ENCODE results near the gene RPS21.
A peak's percentile ranks its signal among the peaks of the same experiment; 100 is the strongest.

The RPS21 gene

DNA sequence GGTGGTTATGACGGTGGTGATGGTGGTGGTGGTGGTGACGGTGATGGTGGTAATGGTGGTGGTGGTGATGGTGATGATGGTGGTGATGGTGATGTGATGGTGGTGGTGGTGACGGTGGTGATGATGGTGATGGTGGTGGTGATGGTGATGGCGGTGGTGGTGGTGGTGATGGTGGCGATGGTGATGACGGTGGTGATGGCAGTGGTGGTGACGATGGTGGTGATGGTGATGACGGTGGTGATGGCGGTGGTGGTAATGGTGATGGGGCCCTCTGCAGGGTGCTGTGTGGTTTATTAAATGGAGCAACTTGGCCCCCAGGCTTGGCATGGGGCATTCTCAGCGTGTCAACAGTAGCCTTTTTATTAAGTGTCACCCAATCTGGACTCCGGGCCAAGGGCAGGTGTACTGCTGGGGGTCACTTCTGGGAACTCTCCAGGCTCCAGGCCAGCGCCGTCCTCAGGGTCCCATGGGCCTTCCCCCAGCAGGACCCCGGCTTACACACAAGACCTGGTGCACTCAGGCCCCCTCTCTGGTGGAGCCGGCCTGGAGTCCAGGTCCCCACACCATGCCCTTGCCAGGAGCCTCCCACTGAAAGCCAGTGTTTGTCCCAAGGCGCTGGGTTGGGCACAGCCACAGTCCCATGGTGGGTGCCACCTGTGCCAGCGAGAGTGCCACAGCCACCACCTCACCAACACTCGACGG lies 11.4 kb downstream of the RPS21 start:
- no peak for DNase-seq

DNA sequence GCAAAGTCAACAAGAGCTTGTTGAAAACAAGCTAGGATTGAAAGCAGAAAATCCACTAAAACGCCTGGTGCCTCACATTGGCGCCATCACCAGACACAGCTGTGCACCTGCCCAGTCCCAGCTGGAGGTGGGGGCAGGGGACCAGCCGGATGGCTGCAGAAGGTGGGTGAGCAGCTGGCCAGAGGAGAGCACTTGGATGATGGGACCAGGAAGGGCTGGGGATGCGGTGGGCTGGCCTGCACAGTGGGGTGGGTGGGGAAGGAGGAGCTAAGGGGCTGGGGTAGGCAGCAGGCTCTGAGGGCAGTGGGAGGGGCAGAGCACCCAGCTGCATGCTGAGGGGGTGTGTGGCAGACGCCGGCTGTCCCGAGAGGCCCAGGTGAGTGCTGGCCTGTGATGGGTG lies 13.1 kb downstream of the RPS21 start:
- DNase-seq: no peak

DNA sequence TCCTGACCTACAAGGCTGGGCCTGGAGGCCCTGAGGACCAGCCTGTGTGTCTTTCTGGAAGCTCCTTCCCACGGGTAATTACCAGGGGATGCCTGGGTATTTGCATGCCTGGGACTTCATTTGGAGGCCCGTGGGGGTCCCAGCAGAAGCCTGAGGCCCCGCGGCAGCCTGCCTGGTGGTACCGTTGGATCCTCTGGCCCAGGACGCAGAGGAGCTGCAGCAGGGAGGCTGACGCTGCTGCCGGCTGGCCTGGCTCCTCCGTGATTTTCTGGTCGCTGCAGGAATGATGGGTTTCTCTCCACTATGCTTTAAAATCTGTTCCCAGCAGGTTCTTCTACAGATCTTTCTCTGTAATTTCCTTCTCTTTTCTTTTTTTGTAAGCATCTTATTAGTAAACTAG lies 13.6 kb downstream of the RPS21 start:
- no peak for DNase-seq

DNA sequence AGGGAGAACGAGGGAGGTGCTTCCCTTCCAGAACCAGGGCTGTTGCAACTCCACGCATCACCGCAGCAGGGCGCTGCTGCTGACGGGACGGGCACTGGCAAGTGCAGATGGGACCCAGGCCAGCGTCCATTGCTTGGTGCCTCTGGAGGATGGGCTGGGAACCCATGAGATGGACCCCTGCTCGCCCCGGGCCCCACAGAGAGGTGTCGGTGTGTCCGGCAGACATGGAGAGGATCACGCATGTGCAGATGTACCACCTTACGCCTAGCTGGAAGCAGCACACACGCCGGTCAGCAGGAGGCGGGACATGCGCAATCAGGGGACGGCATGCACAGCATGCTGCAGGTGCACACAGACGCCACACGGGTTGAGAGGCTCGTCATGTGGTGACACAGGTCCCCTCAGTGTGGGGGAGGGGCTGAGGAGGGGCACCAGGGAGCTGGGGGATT lies 14.5 kb downstream of the RPS21 start:
- no peak for DNase-seq

DNA sequence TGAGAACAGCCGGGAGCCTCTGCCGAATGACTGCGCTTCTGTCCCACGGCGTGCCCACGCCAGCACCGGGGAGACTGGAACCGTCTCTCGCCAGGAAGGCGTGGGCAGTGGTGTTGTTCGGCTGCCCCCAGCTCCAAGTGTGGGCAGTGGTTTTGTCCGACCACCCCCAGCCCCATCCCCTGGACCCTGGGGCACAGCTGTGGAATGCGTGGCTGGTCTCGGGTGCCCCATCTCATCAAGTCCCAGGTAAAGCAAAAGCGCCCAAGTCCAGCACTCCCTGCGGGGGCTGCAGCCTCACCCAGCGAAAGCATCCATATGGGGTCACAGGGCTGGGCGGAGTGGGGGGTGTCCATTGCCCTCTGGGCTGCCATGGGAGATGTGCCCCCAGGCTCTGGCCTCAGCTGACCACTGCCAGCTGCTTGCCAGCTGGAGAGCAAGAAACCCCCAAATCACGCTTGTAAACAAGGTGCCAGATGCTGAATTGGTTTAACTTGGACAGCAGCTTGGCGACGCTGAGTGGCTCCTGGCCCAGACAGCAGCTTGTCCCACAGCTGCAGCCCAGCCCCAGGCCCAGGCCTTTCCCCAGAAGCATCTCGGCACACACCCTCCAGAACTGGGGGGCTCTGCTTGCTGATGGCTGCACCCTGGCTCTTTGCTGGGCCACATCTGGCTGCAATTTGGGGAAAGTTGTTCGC lies 15.7 kb downstream of the RPS21 start:
- DNase-seq: no peak

DNA sequence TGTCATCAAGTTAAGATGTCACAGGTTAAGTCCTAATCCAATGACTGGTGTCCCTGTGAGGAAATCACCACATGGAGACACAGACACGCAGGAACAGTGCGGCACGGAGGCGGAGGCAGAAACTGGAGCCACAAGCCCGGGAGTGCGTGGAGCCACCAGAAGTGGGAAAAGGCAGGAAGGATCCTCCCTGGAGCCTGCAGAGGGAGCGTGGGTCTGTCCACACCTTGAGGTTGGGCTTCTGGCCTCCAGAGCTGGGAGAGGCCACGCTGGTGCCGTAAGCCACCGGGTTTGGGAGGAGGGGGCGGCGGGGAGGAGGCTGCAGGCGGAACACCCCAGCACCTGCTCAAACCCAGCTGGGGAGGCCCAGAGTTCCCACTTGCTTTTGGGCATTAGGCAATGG lies 16.4 kb downstream of the RPS21 start:
- DNase-seq: no peak

DNA sequence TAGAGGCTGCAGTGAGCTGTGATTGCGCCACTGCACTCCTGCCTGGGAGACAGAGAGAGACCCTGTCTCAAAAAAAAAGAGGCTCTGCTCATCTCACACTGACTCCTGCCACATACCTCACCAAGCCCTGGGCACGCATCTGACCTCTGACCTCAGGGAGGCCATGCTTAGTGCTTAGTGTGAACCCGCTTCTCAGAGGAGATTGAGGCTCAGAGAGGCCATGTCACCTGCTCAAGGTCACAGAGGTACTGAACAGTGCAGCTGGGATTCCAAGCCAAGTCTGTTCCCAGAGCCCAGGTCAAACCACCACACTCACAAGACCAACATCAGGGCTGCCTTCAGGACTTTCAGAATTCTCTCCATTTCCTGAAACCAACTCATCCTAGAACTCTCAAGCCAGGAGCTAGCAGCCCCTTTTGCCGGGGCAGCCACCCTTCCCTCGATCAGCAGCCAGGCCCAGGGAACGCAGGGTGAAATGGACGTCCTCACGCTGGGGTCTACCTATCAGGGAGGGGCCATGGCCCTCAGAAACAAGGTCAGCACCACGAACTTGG lies 17.3 kb downstream of the RPS21 start:
- DNase-seq: no peak

DNA sequence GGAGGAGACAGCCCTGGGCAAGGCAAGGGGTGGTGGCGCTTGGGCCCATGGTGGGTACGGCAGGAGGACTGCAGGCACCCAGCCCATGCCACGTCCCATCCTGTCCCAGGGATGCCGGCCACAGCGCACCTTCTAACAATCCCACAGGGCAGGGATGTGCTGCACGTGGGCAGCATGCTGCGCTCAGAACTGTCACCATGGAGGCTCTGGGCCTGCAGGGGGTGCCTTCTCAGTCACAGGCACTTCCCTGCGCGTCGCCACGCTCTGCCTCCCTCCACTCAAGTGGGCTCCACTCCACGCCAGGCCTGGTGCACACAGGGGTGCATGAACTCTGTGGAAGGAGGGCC lies 17.8 kb downstream of the RPS21 start:
- DNase-seq: no peak

DNA sequence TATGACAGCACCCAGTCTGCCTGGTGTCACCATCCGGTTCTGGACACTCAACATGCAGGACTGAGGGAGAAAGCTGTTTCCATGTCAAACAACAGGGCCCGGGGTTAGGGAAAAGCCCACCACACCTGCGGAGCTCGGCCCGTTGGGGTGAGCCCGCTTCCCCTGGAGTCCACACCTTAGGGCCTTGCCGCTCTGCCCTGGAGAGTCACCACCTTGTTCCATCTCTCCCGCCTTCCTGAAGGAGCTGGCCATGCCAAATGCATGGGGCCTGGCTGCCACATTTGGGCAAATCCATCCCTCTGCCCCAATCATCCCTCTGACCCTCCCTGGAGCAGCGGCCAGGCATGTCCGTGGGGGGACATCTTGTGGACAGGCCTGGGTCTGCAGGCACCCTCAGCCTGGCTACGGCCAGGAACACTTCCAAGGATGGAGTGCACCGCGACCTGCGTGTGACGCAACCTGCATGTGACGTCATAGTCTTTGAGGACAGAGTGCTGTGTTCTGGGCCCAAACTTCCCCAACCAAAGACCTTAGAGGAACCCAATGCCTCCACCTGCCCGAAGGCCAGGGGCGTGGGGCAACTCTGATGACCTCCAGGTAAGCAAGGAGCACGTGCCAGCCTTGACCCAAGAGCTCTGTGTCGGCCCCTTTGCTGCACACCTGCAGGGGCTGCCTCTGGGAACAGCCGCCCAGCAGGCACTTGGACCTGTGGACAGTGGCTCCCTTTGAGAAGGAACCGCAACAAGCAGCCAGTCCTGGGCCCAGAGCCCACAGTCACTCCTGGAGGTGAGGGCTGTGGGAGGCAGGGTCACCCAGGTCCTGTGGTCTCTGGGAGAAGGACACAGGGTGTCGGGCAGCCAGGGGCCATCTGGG lies 18.4 kb downstream of the RPS21 start:
- DNase-seq: no peak

DNA sequence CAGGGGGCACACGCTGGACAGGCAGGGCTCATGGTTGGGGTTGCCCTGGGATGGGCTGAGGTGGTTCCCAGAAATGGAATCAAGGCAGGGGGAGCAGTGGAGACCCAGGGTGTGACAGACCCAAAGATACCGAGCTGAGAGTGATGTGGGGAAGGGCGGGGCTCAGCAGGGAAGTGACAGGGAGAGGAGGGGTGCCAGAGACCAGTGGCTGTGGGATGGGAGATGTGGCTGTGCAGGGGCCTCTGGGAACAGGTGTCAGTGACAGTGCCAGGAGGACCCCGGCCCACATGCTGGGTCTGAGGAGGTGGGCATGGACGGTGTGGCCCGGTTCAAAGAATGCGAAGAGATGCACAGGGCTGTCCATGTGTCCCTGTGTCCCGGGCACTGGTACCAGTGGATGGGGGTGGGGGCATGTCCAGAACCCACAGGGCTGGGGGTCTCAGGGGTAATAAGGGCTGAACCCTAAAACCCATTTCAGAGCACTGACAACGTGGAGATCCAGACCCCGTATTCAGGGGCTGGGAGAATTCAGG lies 19.1 kb downstream of the RPS21 start:
- no peak for DNase-seq

DNA sequence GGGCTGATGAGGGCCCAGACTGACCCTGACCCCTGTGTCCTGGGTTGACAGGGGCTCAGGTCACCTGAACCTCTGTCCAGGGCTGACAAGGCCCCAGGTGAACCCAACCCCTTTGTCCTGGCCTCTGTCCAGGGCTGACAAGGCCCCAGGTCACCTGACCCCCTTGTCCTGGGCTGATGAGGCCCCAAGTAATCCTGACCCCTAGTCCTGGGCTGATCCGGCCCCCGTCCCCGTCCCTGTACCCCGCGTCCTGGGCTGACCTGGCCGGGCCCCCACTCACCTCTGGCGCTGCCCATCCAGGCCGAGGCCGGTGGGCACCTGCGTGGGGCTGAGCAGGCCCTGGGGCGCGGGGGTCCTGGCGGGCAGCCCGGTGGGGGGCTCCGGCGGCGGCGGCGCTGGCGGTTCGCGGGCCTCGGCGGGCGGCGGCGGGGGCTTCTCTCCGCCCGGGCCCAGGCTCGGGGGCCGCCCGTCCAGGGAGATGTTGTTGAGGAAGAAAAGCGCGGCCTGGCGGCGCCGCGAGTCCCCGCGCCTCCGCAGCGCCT lies 19.8 kb downstream of the RPS21 start:
- no peak for DNase-seq

DNA sequence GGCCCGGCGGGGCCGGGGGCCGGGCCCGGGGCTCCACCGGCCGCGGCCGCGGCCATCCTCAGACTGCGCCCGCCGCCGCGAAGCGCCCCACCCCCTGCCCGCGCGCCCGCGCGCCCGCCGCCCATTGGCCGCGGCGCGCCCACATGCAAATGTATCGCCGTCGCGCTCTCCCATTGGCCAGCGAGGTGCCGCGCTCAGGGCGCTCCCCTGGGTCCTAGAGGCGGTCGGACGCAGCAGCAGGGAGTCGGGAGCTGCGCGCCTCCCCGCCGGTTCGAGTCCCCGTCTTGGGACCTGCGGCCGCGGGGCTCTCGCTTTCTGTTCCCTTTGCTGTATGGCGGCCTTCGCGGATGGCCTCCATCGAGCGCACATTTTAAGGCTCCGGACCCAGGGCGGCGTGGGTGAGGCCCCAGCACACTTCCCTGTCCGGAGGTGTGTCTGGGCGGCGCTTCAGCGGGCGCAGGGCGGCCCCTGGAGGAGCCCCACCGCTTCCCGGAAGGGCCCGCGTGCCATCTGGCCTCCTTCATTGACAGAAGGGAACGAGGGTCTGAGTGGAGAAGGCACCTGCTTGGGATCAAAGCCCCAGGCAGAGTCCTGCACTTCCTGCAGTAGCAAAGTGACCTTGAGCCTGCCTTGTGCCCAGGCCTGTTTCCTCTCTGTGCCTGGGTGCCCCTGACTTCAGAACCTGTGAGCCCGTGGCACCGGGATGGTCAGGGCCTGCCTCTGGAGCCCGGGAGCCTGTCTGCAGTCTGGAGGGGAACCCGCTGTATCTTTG lies 20.5 kb downstream of the RPS21 start, which contains the start of gene CABLES2:
Gene CABLES2, minus strand, starts transcription at position 65 of the 772 bp plus-strand sequence. Its CDS starts 9 bp downstream, at position 56.
- DNase-seq: peak; percentile 91

DNA sequence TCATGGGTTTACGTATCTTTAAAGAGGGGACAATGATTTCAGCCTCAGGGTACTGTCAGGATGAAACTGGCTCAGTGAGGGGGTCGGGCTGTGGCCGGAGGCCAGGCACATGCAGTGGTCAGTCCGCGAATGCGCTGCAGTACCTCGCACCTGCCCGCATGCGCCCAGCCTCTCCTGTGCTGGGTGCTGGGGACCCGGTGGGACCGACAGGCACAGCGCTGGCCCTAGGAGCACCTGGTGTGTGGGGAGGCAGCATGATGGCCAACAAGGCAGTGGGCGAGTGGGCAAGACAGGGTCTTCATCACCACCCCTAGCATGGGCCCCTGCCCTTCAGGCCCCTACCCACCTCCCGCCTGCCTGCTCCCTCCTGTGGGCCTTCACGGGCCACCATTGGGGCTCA lies 21.2 kb downstream of the RPS21 start:
- no peak for DNase-seq

DNA sequence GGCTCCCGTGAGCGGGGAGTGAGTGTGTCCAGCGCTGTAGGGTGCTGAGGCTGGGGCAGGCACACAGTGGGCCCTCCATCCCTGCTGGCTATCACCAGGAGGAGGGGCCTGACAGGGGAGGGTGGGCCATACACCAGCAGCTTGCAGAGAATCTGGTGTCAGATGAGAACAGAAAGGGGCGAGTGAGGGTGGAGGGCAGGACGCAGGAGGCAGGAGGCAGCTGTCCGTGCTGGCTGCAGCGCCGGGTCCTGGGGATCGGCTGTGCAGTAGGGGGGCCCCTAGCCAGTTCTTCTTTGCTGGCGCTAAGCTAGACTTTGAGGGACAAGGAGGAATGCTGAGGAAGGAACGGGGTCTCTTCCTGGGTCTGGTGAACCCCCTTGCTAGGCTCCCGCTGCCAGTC lies 21.7 kb downstream of the RPS21 start:
- no peak for DNase-seq

DNA sequence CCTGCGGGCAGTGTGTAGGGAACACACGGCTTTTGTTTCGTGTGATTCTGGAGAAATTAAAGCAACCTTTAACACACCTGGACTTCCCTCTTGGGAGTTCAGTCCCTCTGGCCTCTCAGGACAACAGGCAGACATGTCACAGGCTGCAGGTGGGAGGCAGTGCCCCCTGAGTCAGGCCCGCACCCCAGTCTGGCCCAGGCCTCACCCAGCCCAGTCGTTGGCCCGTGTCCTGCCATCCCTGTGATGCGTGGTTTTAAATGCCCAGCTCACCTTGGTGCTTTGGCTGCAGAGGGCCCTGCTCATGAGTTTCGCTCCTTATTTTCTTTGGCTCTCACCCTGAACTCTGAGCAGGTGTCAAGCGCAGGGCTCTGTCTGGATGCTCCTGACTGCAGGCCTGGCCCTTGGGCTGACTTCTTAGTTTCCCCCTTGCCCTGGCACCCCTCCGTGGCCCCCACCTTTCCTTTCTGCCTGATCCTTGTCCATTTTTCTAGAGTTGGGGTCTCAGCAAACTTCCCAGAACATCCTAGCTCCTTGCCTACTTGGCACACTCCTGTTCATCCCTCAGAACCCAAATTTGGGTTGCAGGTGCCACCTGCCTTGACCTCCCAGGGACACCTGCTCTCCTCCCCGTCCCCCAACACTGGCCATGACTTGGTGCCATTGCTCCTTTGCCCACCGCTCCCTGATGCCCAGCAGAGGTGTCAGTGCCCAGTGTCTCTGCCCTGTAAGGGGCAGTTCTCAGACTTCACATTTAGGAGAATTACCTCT lies 22.4 kb downstream of the RPS21 start:
- DNase-seq: no peak

DNA sequence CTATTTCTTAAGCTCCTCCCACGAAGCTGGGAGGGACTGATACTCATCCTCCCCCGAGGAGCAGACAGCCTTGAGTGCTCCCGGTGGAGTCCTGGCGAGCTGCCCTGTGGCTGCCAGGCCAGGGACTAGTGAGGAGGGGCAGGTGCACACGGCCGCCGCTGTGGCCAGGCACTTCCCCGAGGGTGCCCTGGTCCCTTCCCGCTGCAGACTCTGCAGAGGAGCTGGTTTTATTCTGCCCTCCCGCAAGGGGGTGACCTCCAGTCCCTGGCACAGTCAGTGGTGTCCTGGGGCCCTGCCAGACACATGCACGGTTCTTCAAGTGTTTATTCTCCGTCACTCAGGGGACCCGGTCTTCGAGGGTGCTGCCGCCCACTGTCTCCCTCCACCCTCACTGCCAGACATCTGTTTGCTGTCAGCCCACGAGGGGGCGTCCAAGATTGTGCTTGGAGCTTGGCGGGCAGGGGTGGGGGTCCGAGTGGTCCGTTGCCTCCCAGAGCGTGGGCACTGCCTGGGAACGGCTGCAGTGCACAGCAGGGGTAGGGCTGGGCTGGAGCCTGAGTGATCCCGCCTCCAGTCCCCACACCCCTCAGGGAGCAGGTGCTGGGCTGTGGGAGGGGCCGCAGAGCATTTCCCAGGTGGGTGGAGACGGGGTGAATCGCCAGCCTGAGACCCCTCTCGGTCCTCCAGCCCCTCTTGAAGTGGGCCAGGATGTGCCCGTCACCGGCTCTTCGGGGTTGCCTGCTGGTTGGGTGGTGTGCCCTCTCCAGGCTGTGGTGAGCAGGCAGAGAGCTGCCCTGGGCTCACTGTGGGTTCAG lies 23.2 kb downstream of the RPS21 start:
- DNase-seq: peak; percentile 42

DNA sequence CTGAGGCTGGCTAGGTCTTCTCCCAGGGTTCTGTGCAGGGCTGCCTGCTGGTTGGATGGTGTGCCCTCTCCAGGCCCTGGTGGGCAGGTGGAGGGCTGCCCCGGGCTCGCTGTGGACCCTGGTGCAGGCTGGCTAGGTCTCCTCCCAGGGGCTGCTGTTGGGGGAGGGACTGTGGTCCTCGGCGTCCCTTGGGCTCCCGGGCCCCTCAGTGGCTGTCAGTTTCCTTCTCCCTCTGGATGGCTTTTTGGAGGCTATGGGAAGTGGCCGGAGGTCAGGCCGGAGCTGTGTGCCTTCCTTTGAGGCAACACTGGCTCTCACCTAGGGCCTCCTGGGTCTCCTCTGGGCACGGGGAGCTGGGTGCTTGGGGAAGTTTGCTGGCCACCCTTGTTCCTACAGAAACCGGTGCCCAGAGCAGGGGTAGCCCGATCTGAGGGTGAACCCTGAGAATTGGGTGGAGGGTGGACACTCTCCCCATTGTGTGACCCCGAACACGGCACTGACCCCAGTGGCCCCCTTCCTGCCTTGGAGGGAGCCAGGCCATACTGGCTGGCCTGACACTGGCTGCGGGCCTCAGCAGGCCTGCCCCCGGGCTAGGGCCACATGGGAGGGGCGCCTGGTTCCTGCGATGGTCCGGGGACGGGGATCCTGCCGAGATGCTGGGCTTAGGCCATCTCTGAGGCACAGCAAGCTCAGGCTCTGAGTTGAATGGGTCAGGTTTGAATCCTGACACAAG lies 24.0 kb downstream of the RPS21 start:
- no peak for DNase-seq

DNA sequence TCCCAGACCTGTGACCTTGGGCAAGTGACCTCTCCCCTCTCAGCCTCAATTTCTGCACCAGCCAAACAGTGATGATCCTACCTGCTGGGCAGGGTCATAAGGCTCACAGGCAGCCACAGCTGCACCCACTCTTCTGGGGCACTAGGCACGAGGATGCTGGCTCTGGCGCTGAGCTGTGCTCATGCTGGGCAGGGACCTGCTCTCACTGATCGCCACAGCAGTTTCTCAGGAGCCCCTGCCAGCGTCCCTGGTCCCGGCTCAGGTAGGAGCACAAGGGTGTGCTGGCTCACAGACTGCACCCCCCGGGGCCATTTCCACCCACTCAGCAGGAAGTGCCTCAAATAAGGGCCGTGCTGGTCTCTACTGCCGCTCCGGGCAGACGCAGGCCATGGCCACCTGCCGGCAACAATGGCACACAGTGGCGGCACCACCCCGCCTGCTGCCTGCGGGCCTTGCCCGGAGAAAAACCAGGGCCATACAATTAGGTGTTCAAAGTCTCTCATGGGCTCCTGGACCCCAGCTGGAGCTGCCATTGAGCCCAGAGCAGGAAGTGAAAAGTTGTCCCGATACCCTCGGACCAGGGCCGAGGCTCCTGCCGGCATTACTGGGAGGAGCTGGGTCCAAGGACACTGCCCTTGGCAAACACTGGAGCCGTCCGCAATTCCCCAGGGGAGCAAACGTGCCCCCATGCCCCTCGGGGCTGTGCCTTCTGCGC lies 24.7 kb downstream of the RPS21 start:
- no peak for DNase-seq

All from stimulated activated CD4-positive, alpha-beta T cell treated with anti-CD3 and anti-CD28 coated beads, Interleukin-4, amount 100 ng/mL, for 1 hour (primary cell).